Activated T-cell treated with anti-CD3 and anti-CD28 coated beads for 1 hour (primary cell): ENCODE data around the gene NEGR1.
"Not testable (repeated sequence)": the region's sequence is repeated elsewhere in the genome, so short reads cannot be mapped to it uniquely, and the experiment has no call there.

ENCODE experiments used
- DNase-seq: peaks from one replicate; pipeline ENCODE4 v3.0.0-alpha.2; 2020; ENCODE audit warnings: low read depth

NEGR1 gene

GRCh38 chr1:72282271-72283021 lies at the start of gene NEGR1:
TSS of gene NEGR1 (minus strand) at chr1:72282539.
- DNase-seq = peak; percentile 29

- DNase-seq = no peak
Measured at GRCh38 chr1:72326494-72326893, 44.2 kb upstream of the NEGR1 start.

- no peak for DNase-seq
Measured at GRCh38 chr1:72324451-72324850, 42.1 kb upstream of the NEGR1 start.

- no peak for DNase-seq
Measured at GRCh38 chr1:72322910-72323309, 40.6 kb upstream of the NEGR1 start.

- no peak for DNase-seq
Measured at GRCh38 chr1:72296501-72296900, 14.2 kb upstream of the NEGR1 start.

- DNase-seq = no peak
Measured at GRCh38 chr1:72288886-72289285, 6.5 kb upstream of the NEGR1 start.

GRCh38 chr1:72286401-72286800 lies 4.1 kb upstream of the NEGR1 start:
- no peak for DNase-seq

GRCh38 chr1:72285074-72285425 lies 2.7 kb upstream of the NEGR1 start:
- no peak for DNase-seq

- no peak for DNase-seq
Measured at GRCh38 chr1:72284348-72285073, 2.2 kb upstream of the NEGR1 start.

GRCh38 chr1:72284084-72284347 lies 1.7 kb upstream of the NEGR1 start:
- no peak for DNase-seq

- DNase-seq = no peak
Measured at GRCh38 chr1:72283307-72284083, 1.2 kb upstream of the NEGR1 start.

- DNase-seq = no peak
Measured at GRCh38 chr1:72283022-72283306, 625 bp upstream of the NEGR1 start.

- no peak for DNase-seq
Measured at GRCh38 chr1:72281637-72282270, 585 bp downstream of the NEGR1 start.

- no peak for DNase-seq
Measured at GRCh38 chr1:72281144-72281543, 1.2 kb downstream of the NEGR1 start.

- DNase-seq = no peak
Measured at GRCh38 chr1:72280711-72281110, 1.6 kb downstream of the NEGR1 start.

- DNase-seq = no peak
Measured at GRCh38 chr1:72280131-72280530, 2.2 kb downstream of the NEGR1 start.

- DNase-seq = no peak
Measured at GRCh38 chr1:72278461-72278860, 3.9 kb downstream of the NEGR1 start.

- DNase-seq = no peak
Measured at GRCh38 chr1:72271555-72272085, 10.7 kb downstream of the NEGR1 start.

- no peak for DNase-seq
Measured at GRCh38 chr1:72262735-72263134, 19.6 kb downstream of the NEGR1 start.

GRCh38 chr1:72253132-72253531 lies 29.2 kb downstream of the NEGR1 start:
- no peak for DNase-seq

- no peak for DNase-seq
Measured at GRCh38 chr1:72241397-72241796, 40.9 kb downstream of the NEGR1 start.

GRCh38 chr1:72235931-72236330 lies 46.4 kb downstream of the NEGR1 start:
- DNase-seq = not testable (repeated sequence)

GRCh38 chr1:72235062-72235461 lies 47.3 kb downstream of the NEGR1 start:
- DNase-seq = no peak
